Stimulated activated CD4-positive, alpha-beta T cell treated with anti-CD3 and anti-CD28 coated beads, TNF-alpha, amount 100 ng/mL, for 48 hours (primary cell): Measurements from ENCODE around the gene MUC5AC.
"Not testable (repeated sequence)": the region's sequence is repeated elsewhere in the genome, so short reads cannot be mapped to it uniquely, and the experiment has no call there.

Experiments used
- DNase-seq, 3 donors: peaks; one replicate each; pipeline ENCODE4 v3.0.0-alpha.2; 2020; ENCODE audit warnings: low read depth in 3 of 3

The MUC5AC gene

DNA sequence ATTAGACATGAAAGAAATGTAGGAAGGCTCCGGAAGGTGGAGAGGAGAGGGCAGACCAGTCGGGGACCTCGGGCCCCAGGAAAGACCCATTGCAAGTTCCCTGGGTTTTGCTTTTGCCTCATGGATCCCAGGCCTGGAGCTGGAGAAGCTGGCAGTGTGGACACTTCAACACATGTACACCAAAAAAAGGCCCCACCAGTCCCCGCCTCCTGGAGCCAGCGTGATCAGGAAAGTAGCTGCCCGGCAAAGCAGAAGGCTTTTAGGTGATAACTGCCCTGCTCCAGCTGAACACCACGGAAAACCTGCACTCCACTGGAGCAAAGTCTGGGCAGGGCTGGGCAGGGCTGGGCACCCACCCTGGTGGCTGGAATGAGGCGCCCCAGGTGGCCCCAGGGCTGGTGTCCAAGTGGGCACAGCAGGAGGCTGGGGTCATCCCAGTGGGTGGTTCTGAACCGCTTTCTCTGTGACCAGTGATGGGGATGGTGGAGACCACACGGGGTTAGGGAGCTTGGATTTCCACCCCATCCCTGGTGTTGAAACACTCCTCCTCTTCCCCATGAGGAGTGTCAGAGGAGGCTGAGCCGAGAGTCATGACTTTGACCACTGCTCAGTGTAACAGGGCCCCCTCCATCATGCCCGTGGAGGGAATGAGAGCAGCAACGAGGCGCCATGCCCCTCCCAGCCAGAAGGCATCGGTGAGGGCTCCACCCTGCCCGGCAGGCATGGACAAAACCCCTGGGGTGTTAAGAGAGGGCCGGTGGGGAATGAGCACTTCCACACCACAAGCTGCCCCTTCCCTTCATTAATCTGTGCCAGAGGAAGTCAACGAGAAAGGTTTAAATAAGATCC, 16.9 kb upstream of the MUC5AC start:
- no peak for DNase-seq

DNA sequence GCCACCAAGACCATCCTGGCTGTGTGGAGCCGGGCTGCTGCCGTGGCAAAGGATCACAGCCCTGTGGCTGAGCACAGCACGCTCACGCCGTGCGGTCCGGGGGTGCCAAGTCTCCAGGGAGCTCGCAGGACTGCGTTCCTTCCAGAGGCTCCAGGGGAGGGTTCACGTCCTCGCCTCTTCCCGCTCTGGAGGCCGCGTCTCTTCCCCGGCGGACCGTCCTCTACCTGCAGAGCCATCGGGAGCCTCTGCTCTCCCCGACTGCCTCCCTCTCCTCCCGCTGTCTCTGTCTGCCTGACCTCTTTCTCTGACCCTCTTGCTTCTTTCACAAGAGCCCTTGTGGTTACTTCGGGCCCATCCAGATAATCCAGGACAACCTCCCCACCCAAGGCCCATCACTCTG, 11.4 kb upstream of the MUC5AC start:
- no peak for DNase-seq

- DNase-seq = no peak
Measured at GRCh38 chr11:1147792-1148191, 10.0 kb upstream of the MUC5AC start.

GRCh38 chr11:1148752-1149180, 9.0 kb upstream of the MUC5AC start:
- DNase-seq = no peak

DNA sequence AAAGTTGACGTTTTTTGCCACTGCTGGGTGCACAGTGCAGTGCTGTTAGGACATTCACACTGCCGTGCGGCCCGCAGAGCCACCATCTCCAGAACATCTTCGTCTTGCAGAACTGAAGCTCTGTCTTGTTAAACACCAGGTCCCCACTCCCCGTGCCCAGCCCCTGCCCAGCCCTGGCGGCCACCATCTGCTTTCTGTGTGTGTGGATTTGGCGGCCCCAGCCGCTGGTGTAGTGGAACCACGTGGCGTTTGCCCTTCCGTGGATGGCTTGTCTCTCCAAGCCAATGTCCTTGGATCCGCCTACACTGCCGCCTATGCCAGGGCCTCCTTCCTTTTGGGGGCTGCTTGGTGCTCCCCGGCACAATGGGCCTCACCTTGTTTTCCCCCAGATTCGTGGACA, 8.2 kb upstream of the MUC5AC start:
- DNase-seq = no peak

- DNase-seq = no peak
Measured at GRCh38 chr11:1150116-1150515, 7.6 kb upstream of the MUC5AC start.

- DNase-seq = no peak
Measured at GRCh38 chr11:1150769-1151365, 6.9 kb upstream of the MUC5AC start.

DNA sequence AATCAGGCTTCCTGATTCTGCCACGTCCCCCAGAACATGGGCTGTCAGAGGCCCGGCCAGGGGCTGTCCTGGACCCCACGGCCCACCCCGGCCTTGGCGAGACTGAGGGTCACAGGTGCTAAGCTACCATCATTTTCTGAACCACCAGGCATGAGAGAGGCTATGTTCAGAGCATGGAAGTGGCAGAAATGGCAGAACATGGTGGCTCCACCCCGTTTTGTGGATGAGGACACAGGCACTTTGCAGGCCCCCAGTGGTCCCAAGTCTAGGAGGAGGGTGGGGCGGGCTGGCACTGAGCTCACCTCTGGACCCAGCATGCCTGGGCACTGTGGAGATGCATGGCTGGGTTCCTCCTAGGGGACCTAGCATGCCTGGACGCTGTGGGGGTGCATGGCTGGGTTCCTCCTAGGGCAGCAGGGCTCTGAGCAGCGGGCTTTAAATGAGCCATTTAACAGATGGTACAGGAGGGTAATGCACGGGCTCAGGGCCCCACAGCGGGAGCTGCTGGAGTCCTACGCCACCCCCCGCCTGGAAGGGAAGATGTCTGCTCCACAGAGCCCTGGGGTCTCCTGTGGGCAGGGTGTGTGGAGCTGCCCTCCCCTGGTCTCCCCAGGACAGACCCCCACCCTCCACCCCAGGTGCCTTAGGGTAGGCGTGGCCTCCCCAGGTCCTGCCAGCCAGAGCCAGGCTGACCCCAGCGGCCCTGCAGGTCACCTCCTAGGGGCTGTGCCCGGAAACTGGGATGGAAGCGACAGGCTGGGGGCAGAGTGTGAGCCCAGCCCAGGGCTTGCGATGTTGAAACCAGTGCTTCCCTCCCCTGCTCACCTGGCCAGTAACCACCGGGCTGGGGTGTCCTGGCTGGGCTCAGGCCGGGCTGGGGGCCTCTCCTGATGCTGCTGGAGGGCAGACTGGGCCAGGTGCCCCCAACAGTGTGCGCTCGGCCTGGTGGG, 6.1 kb upstream of the MUC5AC start:
- DNase-seq = no peak

GRCh38 chr11:1152316-1153104, 5.2 kb upstream of the MUC5AC start:
- DNase-seq = no peak

- no peak for DNase-seq
Measured at GRCh38 chr11:1153105-1153950, 4.4 kb upstream of the MUC5AC start.

- DNase-seq = no peak
Measured at GRCh38 chr11:1153951-1154493, 3.7 kb upstream of the MUC5AC start.

DNA sequence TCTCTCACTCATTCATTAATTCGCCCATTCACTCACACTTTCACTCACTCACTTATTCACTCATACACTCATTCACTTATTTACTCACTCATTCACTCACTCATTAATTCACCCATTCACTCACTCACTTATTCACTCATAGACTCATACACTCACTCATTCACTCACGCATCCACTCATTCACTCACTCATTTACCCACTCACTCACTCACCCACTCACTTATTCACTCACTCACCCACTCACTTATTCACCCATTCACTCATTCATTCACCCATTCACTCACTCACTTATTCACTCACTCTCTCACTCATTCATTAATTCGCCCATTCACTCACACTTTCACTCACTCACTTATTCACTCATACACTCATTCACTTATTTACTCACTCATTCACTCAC, 3.1 kb upstream of the MUC5AC start:
- not testable (repeated sequence) for DNase-seq

GRCh38 chr11:1155274-1155693, 2.5 kb upstream of the MUC5AC start:
- no peak for DNase-seq

DNA sequence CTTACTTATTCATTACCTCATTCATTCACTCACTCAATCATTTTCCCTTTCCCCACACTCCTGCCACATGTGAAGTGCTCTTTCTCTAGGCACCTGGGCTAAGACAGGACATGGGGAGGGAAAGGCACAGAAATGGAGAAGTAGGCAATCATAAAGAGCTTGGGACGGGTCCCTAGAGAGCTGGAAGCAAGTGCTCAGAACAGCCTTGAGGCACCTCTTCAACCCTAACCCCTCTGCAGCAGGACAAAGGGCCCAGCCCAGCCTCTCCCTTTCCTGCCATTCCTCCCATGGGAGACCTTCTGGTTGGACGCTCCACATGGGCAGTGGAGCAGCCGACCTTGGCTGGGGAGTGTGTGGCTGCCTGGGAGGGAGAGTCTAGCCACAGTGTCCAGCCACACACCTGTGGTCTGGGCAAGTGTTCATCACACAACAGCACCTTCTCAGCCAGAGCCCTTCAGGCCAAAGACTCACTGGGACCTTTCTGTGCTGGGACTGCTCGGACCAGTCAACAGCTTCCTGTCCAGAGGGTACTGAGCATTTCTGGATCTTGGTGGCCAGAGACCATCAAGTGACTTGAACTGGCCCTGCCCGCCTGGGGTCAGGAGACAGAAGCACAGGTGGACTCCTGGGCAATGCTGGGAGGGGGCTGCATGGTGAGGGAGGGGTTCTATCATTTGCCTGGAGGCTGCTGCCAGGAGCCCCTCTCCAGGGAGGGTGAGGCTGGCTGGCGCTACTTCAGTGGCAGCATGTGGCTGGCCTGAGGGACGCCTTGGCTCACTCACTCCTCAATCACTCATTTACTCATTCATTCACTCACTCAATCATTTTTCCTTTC, 1.0 kb upstream of the MUC5AC start:
- DNase-seq = no peak

- no peak for DNase-seq
Measured at GRCh38 chr11:1157341-1157644, 460 bp upstream of the MUC5AC start.

DNA sequence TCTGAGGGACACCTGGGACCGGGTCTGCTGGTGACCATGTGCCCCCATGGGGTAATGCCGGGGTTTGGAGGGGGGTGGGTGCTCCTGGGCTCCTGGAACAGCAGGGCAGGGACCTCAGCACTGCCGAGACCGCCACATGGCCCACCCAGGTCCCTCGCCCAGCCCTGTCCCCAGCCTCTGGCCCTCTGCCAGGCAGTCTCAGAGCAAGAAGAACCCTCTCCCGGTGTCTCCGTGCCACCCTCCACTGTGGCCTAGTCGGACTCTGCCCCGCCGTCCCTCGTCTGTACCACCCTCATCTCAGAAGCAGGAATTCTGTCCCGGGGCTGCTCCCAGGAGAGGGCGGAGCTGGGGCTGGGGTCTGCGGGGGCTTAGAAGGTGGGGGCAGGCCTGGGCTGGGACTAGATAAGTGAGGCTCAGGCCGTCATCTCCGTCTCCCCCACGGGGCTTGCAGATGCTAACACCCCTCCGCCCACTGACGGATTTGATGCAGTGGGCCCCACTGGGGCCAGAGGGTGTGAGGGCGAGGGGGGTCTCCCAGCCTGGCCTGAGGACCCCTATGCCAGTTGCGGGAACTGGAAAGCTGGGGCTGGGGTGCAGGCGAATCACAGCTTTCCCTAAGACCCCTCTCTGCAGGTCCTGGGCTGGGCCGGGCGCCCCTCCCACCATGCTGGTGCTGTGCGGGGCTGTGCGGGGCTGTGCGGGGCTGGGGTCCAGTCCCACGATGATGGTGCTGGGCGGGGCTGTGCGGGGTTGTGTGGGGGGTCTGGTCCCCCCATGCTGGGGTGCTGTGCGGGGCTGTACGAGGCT, 1.1 kb downstream of the MUC5AC start:
- DNase-seq = no peak

DNA sequence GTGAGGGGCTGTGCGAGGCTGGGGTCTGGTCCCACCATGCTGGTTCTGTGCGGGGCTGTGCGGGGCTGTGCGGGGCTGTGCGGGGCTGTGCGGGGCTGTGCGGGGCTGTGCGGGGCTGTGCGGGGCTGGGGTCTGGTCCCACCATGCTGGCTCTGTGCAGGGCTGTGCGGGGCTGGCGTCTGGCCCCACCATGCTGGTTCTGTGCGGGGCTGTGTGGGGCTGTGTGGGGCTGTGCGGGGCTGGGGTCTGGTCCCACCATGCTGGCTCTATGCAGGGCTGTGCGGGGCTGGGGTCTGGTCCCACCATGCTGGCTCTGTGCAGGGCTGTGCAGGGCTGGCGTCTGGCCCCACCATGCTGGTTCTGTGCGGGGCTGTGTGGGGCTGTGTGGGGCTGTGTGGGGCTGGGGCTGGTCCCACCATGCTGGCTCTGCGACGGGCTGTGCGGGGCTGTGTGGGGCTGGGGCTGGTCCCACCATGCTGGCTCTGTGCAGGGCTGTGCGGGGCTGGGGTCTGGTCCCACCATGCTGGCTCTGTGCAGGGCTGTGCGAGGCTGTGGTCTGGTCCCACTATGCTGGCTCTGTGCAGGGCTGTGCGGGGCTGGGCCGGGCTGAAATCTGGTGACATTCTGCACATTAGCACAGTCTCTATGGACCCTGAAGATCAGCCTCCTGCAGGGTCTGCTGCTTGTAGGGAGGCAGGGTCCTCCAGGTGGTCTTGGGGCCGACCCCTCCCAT, 1.9 kb downstream of the MUC5AC start:
- DNase-seq = not testable (repeated sequence)
